Psoas muscle (tissue), 8 donors: ENCODE measurements around the gene CDK11A. TPM values are rescaled to one million over a fixed set of nuclear protein-coding genes. Genes with fewer than 3 reads are reported as not detected.
A peak's percentile ranks its signal among the peaks of the same experiment; 100 is the strongest.

Source experiments
- ATAC-seq, 4 donors: fragments of 200-7000 bp; cut with Tn5 transposase; one replicate each; pipeline ENCODE4 v1.9.1; 2020; ENCODE audit warnings: moderate library complexity in 3 of 4, mild to moderate bottlenecking in 2 of 4
- DNase-seq, 2 donors: peaks; one replicate each; pipeline ENCODE4 v3.0.0-alpha.2; 2020
- H3K27ac ChIP-seq: fragments of 200-600 bp; one replicate; pipeline ENCODE4 v1.8.0; 2022
- H3K27me3 ChIP-seq, 3 donors: fragments of 200-600 bp in 1 of 3; one replicate each; pipeline versions ENCODE4 v1.6.1 to v1.8.0; 2013 to 2022; ENCODE audit warnings: low read length in 2 of 3, mild to moderate bottlenecking in 2 of 3, moderate library complexity in 1 of 3; ENCODE audit not compliant: insufficient read depth in 3 of 3
- H3K36me3 ChIP-seq, 2 donors: fragments of 200-600 bp in 1 of 2; one replicate each; pipeline versions ENCODE4 v1.6.1 to v1.8.0; 2013 to 2022; ENCODE audit warnings: low read depth in 1 of 2, mild to moderate bottlenecking in 1 of 2, moderate library complexity in 1 of 2; ENCODE audit not compliant: insufficient read depth in 1 of 2
- H3K4me1 ChIP-seq: fragments of 200-600 bp; one replicate; pipeline ENCODE4 v1.8.0; 2022
- H3K4me3 ChIP-seq: fragments of 200-600 bp; one replicate; pipeline ENCODE4 v1.8.0; 2022; ENCODE audit warnings: mild to moderate bottlenecking
- H3K9me3 ChIP-seq: fragments of 200-600 bp; one replicate; pipeline ENCODE4 v1.8.0; 2022
- WGBS, 3 donors: extraction: QIAGEN DNeasy Blood & Tissue Kit; methylation state at CpG; one replicate each; pipeline versions ENCODE4 v1.1.6 to v1.1.7; 2013; 5-methylcytosine and 5-hydroxymethylcytosine counted together
- intact Hi-C, 2 donors: fragments of 100-400 bp; cut with DNase I; formaldehyde crosslinking; loops; one replicate each; pipeline versions ENCODE4 v1.11.0 to v1.14.2; 2022
- polyA plus RNA-seq, 3 donors: library from polyadenylated mRNA; stranded (reverse); fragments of 200-250 nt; gene quantifications; one replicate each; pipeline ENCODE4 v1.2.3, GENCODE V29; 2013
- total RNA-seq, 4 donors: library from RNA; stranded (reverse); fragmentation: NEBNext Ultra II Directional in 2 of 4; extraction: Animal tissue kit (Norgen Biotek cat#: 25700) in 2 of 4; gene quantifications; one replicate each; pipeline versions ENCODE4 v1.2.1 to v1.2.4, GENCODE V29; 2021 to 2023
- TF ChIP-seq, protein P1 (sequence below): fragments of 200-600 bp; IDR thresholded peaks from one replicate; pipeline ENCODE4 v1.8.0; 2022; ENCODE audit warnings: antibody characterized with exemption
- donor health status: healthy with polysubstance abuse.
- donor health status: DM: no; HTN: no; CAD: no; lungs with moderate emphysema.
- donor health status: Bipolar disorder and iron deficiency.
- donor health status: healthy.
- donor health status: DM: yes; HTN: yes; CAD: no.
- donor health status: DM: no; HTN: no; CAD: no.
- donor health status: DM: no; HTN: no; CAD: no.
- donor health status: DM: yes; HTN: yes; CAD: no.

Gene CDK11A
- total and polyA plus RNA-seq, 7 donors: 15.9 to 36.6 (median 20.4) TPM

DNA sequence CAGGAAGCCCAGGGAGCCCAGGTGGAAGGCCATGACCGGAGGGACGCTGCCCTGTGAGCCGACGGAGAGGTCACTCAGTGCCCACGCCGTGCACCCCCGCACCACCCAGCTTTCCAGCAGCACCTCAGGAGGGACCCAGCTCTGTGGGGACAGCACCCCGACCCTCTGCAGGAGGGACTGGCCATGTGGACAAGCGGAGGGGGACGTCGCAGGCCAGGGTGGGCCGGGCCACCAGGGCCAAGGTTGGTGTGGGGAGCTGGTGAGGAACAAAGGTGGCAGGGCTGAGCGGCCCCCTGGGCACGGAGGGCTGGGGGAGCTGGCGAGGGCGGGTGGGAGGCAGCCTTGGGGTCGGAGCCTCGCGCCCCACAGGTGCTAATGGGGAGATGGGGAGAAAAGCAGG is 31.3 kb upstream of the CDK11A start:
- Histone ChIP-seq H3K36me3 (peaks cover 0 to 63% of the 10 kb centered on the region in 2 donors), H3K27ac (no peak overlapping the region), H3K4me3 (no peak overlapping the region), H3K4me1 (peaks cover 21% of the 10 kb centered on the region), H3K9me3 (no peaks in the 10 kb centered on the region), H3K27me3 (no peaks in the 10 kb centered on the region)
- ATAC-seq (no peak), DNase-seq (no peak)
- TF ChIP-seq, protein P1, sequence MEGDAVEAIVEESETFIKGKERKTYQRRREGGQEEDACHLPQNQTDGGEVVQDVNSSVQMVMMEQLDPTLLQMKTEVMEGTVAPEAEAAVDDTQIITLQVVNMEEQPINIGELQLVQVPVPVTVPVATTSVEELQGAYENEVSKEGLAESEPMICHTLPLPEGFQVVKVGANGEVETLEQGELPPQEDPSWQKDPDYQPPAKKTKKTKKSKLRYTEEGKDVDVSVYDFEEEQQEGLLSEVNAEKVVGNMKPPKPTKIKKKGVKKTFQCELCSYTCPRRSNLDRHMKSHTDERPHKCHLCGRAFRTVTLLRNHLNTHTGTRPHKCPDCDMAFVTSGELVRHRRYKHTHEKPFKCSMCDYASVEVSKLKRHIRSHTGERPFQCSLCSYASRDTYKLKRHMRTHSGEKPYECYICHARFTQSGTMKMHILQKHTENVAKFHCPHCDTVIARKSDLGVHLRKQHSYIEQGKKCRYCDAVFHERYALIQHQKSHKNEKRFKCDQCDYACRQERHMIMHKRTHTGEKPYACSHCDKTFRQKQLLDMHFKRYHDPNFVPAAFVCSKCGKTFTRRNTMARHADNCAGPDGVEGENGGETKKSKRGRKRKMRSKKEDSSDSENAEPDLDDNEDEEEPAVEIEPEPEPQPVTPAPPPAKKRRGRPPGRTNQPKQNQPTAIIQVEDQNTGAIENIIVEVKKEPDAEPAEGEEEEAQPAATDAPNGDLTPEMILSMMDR: no peak
- intact Hi-C loops: loop anchor here (5.0 kb wide), 2 partner anchors 137 to 152 kb away; partner anchors contain the start of gene GNB1 (in 1 of the 2)
- 86 to 94% (median 87%) methylated on average over 17 to 19 of the region's 19 CpGs for WGBS, 3 donors

- H3K4me3 ChIP-seq: no peak overlapping the region
- ATAC-seq (no peak), DNase-seq (no peak)
- no peak overlapping the region for H3K27ac ChIP-seq
- peaks cover 18% of the 10 kb centered on the region for H3K4me1 ChIP-seq
- TF ChIP-seq, protein P1: no peak
- 87 to 90% (median 89%) methylated on average over 47 to 49 of the region's 49 CpGs for WGBS, 3 donors
- H3K27me3 ChIP-seq: no peaks in the 10 kb centered on the region
- H3K9me3 ChIP-seq: no peaks in the 10 kb centered on the region
- H3K36me3 ChIP-seq: peaks cover 0 to 51% of the 10 kb centered on the region in 2 donors
- intact Hi-C loops: no loop called here
Observed at GRCh38 chr1:1754051-1754815, 30.1 kb upstream of the CDK11A start.

- intact Hi-C loops: loop anchor here in 1 of 2 donors (1.0 kb wide), 1 partner anchor 153 kb away; no protein-coding TSS in a partner anchor
- Histone ChIP-seq H3K9me3 (no peaks in the 10 kb centered on the region), H3K4me1 (peaks cover 11% of the 10 kb centered on the region), H3K4me3 (no peak overlapping the region), H3K27ac (peak overlapping the region; percentile 41), H3K27me3 (no peaks in the 10 kb centered on the region), H3K36me3 (peaks cover 0 to 51% of the 10 kb centered on the region in 2 donors)
- ATAC-seq (peak in 1 of 4 donors; percentile 3), DNase-seq (no peak)
- WGBS, 3 donors: 59 to 75% (median 62%) methylated on average over 16 of the region's 16 CpGs
- TF ChIP-seq, protein P1: no peak
Observed at GRCh38 chr1:1753607-1754005, 29.4 kb upstream of the CDK11A start.

DNA sequence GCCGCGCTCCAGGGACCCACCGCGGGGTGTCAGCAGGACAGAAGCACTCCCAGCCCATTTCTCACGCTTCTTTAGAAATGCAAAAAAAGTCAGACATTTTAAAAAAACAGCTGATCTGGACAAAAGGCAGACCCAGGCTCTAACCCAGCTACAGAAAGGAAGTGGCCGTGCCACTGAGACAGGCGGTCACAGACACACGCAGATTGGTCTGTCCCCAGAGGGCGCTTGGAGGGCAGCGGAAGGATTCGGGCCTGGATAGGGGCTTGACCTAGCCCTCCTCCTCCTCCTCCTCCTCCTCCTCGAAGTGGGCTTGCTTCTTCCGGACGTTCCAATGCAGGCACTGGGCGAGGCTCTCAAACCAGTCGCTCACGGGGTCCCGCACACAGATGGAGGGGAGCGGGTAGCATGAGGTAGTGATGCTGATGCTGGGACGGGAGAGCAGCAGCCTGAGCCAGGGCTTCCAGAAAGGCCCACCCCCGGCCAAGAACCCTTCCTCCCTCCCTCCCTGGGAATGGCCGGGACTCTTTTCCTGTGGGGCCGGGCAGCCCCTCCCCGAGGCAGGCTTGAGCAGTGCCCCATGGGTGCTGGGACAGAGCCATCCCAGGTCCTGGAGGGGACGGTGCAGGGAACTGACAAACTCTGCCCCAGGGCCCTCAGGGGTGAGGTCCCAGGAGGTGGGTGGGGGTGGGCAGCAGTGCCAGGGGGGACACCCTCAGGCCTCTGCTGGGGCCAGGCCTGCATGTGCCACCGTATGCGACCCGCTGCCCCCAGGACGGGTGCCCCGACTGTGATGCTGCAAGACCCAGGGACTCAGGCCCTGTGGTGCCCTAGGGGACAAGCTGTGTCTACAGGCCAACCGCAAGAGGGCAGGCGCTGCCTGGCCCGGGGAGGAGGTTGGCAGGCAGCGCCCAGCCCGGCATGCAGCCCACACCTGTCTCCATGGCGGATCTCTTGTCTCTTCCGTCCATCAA is 28.8 kb upstream of the CDK11A start:
- DNase-seq (peak; percentile 56 to 86), ATAC-seq (peak; percentile 88 to 95 (median 92))
- TF ChIP-seq, protein P1: peak; percentile 72
- Histone ChIP-seq H3K36me3 (peaks cover 0 to 51% of the 10 kb centered on the region in 2 donors), H3K4me1 (peaks cover 4% of the 10 kb centered on the region), H3K27me3 (no peaks in the 10 kb centered on the region), H3K4me3 (no peak overlapping the region), H3K27ac (no peak overlapping the region), H3K9me3 (no peaks in the 10 kb centered on the region)
- 47 to 57% (median 52%) methylated on average over 28 to 37 of the region's 37 CpGs for WGBS, 3 donors
- intact Hi-C loops: loop anchor here in 1 of 2 donors (1.0 kb wide), 1 partner anchor 153 kb away; no protein-coding TSS in a partner anchor
